Mucosa of descending colon (tissue), 3 donors: ENCODE measurements around the gene ENTPD6. TPM values are rescaled to one million over a fixed set of nuclear protein-coding genes. Genes with fewer than 3 reads are reported as not detected.

Source experiments
- ATAC-seq: fragments of 200-7000 bp; cut with Tn5 transposase; one replicate; pipeline ENCODE4 v1.9.1; 2020; ENCODE audit warnings: mild to moderate bottlenecking, moderate library complexity
- DNase-seq, 3 donors: peaks; one replicate each; pipeline ENCODE4 v3.0.0-alpha.2; 2020
- H3K36me3 ChIP-seq: fragments of 200-600 bp; one replicate; pipeline ENCODE4 v1.8.0; 2021; ENCODE audit warnings: low read depth, mild to moderate bottlenecking
- H3K4me1 ChIP-seq: fragments of 200-600 bp; one replicate; pipeline ENCODE4 v1.8.0; 2021; ENCODE audit warnings: low read depth, mild to moderate bottlenecking
- H3K4me3 ChIP-seq: fragments of 200-600 bp; one replicate; pipeline ENCODE4 v1.8.0; 2021; ENCODE audit warnings: mild to moderate bottlenecking
- H3K9me3 ChIP-seq: fragments of 200-600 bp; one replicate; pipeline ENCODE4 v1.8.0; 2021; ENCODE audit warnings: mild to moderate bottlenecking
- intact Hi-C, 2 donors: fragments of 100-400 bp; cut with DNase I in 1 of 2; cut with micrococcal nuclease in 1 of 2; formaldehyde crosslinking; loops; one replicate each; pipeline versions ENCODE4 v1.11.0 to v1.11.1; 2022; cut with DNase I, micrococcal nuclease
- total RNA-seq, 3 donors: library from RNA; stranded (reverse); fragmentation: NEBNext Ultra II Directional in 2 of 3; extraction: Animal tissue kit (Norgen Biotek cat#: 25700) in 2 of 3; gene quantifications; one replicate each; pipeline versions ENCODE4 v1.2.1 to v1.2.4, GENCODE V29; 2021 to 2023
- TF ChIP-seq, protein P1 (sequence below): fragments of 200-600 bp; IDR thresholded peaks from one replicate; pipeline ENCODE4 v1.8.0; 2022; ENCODE audit warnings: antibody characterized with exemption, mild to moderate bottlenecking
- donor health status: DM: no; HTN: no; CAD: no; lungs with moderate emphysema.
- donor health status: DM: no; HTN: no; CAD: no.
- donor health status: DM: no; HTN: yes; CAD: no.

Gene ENTPD6
- total RNA-seq, 3 donors from 2014 or later: 114 to 191 (median 140) TPM

DNA sequence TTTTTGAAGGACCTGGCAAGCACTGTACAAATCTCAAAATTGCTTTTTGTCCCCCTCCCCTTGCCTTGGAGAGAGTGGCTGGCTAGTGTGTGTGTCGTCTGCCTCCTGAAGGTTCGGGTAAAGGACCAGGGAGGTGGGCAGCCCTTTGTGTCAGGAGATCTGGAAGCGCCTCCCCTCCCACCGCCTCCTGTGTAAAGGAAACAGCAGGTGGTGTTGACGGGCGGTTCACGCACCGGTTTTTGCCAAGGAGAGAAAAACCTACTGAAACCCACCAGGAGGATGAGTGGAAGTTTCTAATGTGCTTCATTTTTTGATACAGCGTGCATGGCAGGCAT, 1.2 kb downstream of the ENTPD6 start:
- intact Hi-C loops: no loop called here
- Histone ChIP-seq H3K4me3 (peak overlapping the region; percentile 91), H3K36me3 (no peaks in the 10 kb centered on the region), H3K9me3 (no peaks in the 10 kb centered on the region), H3K4me1 (peaks cover 39% of the 10 kb centered on the region)
- TF ChIP-seq, protein P1, sequence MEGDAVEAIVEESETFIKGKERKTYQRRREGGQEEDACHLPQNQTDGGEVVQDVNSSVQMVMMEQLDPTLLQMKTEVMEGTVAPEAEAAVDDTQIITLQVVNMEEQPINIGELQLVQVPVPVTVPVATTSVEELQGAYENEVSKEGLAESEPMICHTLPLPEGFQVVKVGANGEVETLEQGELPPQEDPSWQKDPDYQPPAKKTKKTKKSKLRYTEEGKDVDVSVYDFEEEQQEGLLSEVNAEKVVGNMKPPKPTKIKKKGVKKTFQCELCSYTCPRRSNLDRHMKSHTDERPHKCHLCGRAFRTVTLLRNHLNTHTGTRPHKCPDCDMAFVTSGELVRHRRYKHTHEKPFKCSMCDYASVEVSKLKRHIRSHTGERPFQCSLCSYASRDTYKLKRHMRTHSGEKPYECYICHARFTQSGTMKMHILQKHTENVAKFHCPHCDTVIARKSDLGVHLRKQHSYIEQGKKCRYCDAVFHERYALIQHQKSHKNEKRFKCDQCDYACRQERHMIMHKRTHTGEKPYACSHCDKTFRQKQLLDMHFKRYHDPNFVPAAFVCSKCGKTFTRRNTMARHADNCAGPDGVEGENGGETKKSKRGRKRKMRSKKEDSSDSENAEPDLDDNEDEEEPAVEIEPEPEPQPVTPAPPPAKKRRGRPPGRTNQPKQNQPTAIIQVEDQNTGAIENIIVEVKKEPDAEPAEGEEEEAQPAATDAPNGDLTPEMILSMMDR: no peak
- ATAC-seq (no peak), DNase-seq (peak in 1 of 3 donors; percentile 48)

DNA sequence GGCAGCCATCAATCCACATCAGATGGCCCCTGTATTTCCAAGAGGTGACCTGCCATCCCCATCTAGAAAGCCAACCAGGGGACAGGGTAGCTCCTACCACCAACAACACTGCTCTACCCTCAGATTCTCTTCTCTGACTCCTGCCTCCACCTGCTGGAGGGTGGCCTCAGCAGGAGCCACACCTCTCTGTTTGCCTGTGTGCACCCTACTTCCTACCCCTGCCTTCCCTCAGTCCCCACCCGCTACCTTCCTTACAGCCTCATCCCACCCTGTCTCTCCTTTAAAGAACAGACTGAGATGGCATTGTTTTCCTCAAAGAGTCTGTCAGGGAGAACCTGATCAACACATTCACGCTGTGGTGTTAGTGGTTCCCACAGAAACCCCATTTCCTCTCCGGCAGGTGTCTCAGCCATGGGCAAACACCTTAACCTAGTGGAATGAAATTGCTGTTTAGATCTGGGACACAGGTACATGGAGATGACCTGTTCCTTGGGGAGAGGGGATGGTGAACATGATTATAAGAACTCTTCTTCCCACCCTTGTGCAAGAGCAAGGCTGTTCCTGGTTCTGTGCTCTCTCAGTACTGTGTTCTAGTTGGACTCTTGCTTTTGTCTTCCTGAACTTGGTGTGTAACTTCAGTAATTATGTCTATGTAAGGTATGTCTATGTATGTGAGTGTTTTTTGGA, 1.8 kb downstream of the ENTPD6 start:
- intact Hi-C loops: no loop called here
- H3K4me1 ChIP-seq: peaks cover 39% of the 10 kb centered on the region
- TF ChIP-seq, protein P1: no peak
- DNase-seq: peak in 2 of 3 donors; percentile 45 to 62
- ATAC-seq: peak; percentile 44
- no peaks in the 10 kb centered on the region for H3K36me3 ChIP-seq
- no peaks in the 10 kb centered on the region for H3K9me3 ChIP-seq
- no peak overlapping the region for H3K4me3 ChIP-seq

DNA sequence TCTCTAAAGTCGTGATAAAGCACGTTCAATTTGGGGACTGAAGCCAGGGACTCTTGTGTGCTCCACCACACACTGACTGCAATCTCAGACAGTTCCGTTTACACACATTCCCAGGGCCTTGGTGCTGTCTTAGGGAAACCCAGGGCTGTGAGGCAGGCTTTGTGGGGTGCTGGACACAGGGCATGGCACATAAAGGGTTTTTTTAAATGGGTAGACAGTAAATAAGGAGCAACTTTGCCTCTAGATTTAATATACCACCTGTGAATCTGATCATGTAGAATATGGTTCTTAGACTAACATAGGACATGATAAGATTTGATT, 2.3 kb downstream of the ENTPD6 start:
- Histone ChIP-seq H3K9me3 (no peaks in the 10 kb centered on the region), H3K4me1 (peaks cover 39% of the 10 kb centered on the region), H3K36me3 (no peaks in the 10 kb centered on the region), H3K4me3 (no peak overlapping the region)
- DNase-seq (no peak), ATAC-seq (no peak)
- intact Hi-C loops: no loop called here
- TF ChIP-seq, protein P1: no peak

GRCh38 chr20:25198663-25199383, 3.3 kb downstream of the ENTPD6 start:
- TF ChIP-seq, protein P1: no peak
- intact Hi-C loops: no loop called here
- no peaks in the 10 kb centered on the region for H3K9me3 ChIP-seq
- peak in 1 of 3 donors; percentile 20 for DNase-seq
- peaks cover 39% of the 10 kb centered on the region for H3K4me1 ChIP-seq
- H3K36me3 ChIP-seq: no peaks in the 10 kb centered on the region
- no peak for ATAC-seq
- H3K4me3 ChIP-seq: no peak overlapping the region

- Histone ChIP-seq H3K4me3 (no peak overlapping the region), H3K36me3 (no peaks in the 10 kb centered on the region), H3K4me1 (peaks cover 37% of the 10 kb centered on the region), H3K9me3 (no peaks in the 10 kb centered on the region)
- intact Hi-C loops: no loop called here
- no peak for DNase-seq
- ATAC-seq: no peak
- TF ChIP-seq, protein P1: no peak
Measured at GRCh38 chr20:25199473-25200260, 4.2 kb downstream of the ENTPD6 start.
